Activated naive CD4-positive, alpha-beta T cell treated with anti-CD3 and anti-CD28 coated beads, Interleukin-2, amount 10 ng/mL, durations not matched to agents 5 hours and 36 hours (primary cell): ENCODE measurements around the gene TGFB2. TPM values are rescaled to one million over a fixed set of nuclear protein-coding genes. Genes with fewer than 3 reads are reported as not detected.

Source experiments
- total RNA-seq, 2 experiments: library from RNA; stranded (reverse); gene quantifications; one replicate each; pipeline ENCODE4 v1.2.3, GENCODE V29; 2021

The TGFB2 gene
- not detected for total RNA-seq

DNA sequence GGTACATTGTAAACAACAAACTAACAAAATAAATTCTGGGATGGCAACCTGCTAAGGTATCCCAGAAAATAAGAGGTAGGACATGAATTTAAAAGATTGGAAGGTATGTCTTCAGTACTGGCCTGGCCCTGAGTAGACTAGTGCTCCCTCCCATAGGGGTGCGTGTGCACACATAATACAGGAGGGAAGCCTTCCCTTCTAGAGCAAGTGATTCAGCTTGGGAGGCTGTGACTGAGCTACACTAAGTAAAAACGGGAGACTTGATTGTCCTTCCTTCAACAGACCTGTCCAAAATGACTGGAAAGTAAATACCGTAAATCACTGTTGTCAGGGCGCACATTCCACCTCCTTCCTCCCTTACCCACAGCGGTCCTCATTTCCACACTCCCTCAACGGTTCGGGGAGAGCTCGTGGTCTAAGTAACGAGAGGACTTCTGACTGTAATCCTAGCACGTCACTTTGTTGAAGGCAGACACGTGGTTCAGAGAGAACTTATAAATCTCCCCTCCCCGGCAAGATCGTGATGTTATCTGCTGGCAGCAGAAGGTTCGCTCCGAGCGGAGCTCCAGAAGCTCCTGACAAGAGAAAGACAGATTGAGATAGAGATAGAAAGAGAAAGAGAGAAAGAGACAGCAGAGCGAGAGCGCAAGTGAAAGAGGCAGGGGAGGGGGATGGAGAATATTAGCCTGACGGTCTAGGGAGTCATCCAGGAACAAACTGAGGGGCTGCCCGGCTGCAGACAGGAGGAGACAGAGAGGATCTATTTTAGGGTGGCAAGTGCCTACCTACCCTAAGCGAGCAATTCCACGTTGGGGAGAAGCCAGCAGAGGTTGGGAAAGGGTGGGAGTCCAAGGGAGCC lies at the start of gene TGFB2:
TSS of gene TGFB2 (plus strand) at position 523 of the 859 bp plus-strand sequence. CDS start 1,366 bp downstream, outside the sequence.

Other genes starting within 250 kb of the TGFB2 start
- 10 to 100 TPM; 14.2 to 15.5 TPM for gene RRP15, start 60.0 kb upstream of the TGFB2 start, total RNA-seq